Stomach (tissue), 4 donors: ENCODE data around the gene FAM110D.

ENCODE experiments used
- POLR2A ChIP-seq, 4 donors: fragments of 450-650 bp; IDR thresholded peaks; one replicate each; pipeline ENCODE4 v1.6.1; 2016; ENCODE audit warnings: antibody characterized with exemption in 4 of 4, control low read depth in 2 of 4, mild to moderate bottlenecking in 1 of 4, moderate library complexity in 1 of 4
- POLR2AphosphoS5 ChIP-seq, 3 donors: sonication (generic); formaldehyde crosslinking; IDR thresholded peaks; one replicate each; pipeline ENCODE4 v1.6.1; 2016; ENCODE audit warnings: antibody characterized with exemption in 3 of 3
- TF ChIP-seq, protein P1 (sequence below), 7 experiments: fragments of 450-650 bp in 4 of 7; fragments of 200-600 bp in 3 of 7; sonication (generic) in 3 of 7; IDR thresholded peaks; one replicate each; pipeline ENCODE4 v1.5.1; 2016 to 2019; ENCODE audit warnings: antibody characterized with exemption in 7 of 7, control low read depth in 2 of 7, mild to moderate bottlenecking in 1 of 7

- TF ChIP-seq POLR2A (IDR thresholded peaks at IDR 0.05) (no peak), POLR2AphosphoS5 (IDR thresholded peaks at IDR 0.05) (no peak)
- TF ChIP-seq, protein P1, sequence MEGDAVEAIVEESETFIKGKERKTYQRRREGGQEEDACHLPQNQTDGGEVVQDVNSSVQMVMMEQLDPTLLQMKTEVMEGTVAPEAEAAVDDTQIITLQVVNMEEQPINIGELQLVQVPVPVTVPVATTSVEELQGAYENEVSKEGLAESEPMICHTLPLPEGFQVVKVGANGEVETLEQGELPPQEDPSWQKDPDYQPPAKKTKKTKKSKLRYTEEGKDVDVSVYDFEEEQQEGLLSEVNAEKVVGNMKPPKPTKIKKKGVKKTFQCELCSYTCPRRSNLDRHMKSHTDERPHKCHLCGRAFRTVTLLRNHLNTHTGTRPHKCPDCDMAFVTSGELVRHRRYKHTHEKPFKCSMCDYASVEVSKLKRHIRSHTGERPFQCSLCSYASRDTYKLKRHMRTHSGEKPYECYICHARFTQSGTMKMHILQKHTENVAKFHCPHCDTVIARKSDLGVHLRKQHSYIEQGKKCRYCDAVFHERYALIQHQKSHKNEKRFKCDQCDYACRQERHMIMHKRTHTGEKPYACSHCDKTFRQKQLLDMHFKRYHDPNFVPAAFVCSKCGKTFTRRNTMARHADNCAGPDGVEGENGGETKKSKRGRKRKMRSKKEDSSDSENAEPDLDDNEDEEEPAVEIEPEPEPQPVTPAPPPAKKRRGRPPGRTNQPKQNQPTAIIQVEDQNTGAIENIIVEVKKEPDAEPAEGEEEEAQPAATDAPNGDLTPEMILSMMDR (IDR thresholded peaks at IDR 0.05), result no peak
Measured at GRCh38 chr1:26148887-26149286, 10.0 kb upstream of the FAM110D start.
